Stimulated activated naive CD8-positive, alpha-beta T cell treated with anti-CD3 and anti-CD28 coated beads, Interleukin-15, Interleukin-2, amounts not matched to agents 100 U/mL and 50 U/mL, for 24 hours (primary cell): ENCODE measurements around the gene SEPTIN3.

ENCODE experiments used
- ATAC-seq: fragments of 150-1000 bp; cut with Tn5 transposase; one replicate; pipeline ENCODE4 v1.10.0; 2021
- DNase-seq: peaks from one replicate; pipeline ENCODE4 v3.0.0; 2021

The SEPTIN3 gene, protein sequence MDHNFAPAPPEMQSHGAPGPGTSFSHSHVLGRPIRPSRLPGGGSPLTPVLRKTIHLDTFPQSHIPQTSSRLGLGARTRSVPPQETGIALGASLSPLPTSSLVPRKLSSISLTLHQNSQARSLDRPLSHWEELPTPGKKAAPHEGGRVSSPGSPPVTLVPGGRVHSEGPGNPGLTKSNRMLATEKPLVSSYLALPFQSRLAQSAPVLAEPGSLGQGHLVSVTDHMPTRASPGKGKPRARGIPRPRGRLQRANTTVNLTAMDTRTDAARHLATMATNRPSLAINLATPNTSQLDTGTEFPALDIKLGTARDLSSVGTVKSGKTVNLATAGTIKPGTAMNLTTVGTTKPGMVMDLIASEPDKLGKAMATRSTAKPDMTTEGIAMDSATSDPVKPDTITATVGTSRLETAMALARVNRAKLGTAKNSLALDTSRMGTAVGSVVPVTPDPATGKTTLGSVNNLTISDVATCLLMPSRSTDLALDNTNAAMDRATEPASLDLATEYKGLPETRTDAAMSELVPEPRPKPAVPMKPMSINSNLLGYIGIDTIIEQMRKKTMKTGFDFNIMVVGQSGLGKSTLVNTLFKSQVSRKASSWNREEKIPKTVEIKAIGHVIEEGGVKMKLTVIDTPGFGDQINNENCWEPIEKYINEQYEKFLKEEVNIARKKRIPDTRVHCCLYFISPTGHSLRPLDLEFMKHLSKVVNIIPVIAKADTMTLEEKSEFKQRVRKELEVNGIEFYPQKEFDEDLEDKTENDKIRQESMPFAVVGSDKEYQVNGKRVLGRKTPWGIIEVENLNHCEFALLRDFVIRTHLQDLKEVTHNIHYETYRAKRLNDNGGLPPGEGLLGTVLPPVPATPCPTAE

DNA sequence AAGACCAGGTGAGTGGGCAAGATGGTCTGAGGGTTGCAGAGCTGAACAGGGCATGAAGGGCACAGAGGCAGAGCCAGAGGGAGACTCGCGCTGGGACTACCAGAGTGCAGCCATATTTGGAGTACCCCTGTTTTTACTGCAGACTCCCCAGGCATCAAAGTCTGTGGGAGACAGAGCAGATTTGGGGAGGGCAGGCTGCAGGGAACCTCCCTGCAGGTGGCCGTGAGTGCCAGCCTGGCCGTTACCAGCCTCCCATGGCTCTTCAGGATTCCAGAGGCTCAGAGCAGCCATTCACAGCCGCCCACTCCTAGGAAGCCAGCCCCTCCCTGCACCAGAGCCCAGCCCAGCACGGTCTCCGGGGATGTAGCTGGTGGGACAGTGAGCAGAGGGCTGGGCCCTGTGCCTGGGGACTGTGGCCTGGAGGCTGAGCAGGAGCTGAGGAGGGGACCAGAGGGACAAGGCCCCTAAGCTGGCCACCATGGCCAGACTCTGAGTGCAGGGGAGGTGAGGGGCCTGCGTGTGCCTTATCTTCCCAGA is at the start of gene SEPTIN3:
Gene SEPTIN3 (plus strand): TSS at position 334 of the 537 bp plus-strand sequence. CDS start 2,050 bp downstream, outside the sequence.
- DNase-seq = no peak

DNA sequence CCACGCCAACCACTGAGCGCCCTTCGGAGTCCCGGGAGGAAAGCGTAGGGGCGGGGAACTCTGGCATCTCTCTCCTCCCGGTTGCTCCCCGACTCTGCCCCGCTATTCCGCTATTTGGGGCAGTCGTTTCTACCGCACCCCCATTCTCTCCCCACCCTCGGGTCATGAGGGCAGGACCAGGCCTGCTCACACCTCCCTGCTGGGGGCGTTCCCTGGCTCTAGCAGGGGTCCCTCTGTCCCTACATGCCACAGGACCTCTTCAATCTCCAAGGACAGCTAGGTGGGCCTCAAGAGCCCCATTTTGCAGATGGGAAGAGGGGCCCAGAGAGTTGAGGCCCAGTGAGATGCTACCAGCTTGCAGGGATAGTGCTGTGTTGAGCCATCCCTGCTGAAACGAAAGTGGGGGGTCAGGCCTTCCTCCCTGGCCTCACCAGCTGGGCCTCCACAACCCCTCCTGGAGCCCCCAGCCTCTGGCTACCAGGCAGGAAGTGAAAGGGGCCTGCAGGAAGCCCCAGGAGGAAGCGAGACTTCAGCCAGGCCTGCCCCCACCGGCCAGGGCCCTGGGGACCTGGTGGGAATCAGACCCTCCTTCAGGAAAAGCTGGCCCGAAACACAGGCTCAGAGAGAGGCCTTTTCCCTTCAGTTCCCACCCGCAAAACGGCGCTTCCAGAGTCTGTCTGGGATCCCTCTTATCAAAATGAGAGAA is 48.8 kb upstream of the SEPTIN3 start:
- ATAC-seq (no peak), DNase-seq (no peak)

More for the DNA sequence above, at the start of gene SEPTIN3:
- no peak for ATAC-seq

DNA sequence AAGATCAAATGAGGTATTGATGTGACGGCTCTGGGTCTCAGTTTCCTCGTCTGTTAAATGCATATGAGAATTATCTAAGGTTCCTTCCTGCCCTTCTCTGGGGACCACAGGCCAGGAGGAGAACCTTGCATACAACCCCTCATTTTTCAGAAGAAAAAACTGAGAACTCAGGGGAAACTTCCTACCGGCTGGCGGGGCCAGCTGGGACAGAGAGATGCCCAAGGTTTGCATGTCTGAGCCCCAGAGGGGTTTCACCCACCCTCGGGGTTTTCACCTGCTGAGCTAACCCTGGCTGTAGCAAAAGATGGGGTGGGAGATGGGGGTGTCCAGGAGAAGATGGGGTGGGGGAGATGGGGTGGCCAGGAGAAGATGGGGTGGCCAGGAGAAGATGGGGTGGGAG is 46.9 kb upstream of the SEPTIN3 start:
- ATAC-seq (no peak), DNase-seq (no peak)

- no peak for ATAC-seq
- DNase-seq = no peak
Measured at GRCh38 chr22:41922940-41923594, 46.2 kb upstream of the SEPTIN3 start.

DNA sequence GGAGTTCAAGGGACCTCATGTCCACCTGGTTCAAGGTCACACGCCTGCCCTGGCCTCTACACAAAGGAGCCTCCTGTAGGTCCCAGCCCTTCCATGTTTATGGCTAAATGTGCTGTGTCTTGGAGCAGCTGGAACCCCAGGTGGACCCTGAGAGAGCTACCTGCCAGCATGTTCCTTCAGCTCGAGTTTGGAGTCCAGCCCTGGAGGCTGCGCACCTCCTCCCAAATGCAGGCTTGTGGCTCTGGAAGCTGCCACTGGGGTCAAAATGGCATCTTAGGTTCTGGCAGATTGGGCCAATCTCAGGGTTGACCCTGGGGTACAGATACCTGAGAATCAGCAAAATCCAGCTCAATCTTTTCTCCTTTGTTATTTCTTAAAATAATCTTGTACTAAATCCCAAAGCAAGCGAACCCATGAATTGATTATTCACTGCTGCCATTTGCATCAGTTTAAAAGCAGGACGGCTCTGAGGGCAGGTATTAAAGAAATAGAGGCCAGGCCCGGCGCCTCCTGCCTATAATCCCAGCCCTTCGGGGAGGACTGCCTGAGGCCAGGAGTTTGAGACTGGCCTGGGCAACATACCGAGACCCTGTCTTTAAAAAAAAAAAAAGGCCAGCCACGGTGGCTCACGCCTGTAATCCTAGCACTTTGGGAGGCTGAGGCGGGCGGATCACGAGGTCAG is 45.5 kb upstream of the SEPTIN3 start:
- no peak for DNase-seq
- no peak for ATAC-seq

- peak; percentile 78 for ATAC-seq
- DNase-seq = peak; percentile 87
Measured at GRCh38 chr22:41925783-41926460, 43.3 kb upstream of the SEPTIN3 start.

DNA sequence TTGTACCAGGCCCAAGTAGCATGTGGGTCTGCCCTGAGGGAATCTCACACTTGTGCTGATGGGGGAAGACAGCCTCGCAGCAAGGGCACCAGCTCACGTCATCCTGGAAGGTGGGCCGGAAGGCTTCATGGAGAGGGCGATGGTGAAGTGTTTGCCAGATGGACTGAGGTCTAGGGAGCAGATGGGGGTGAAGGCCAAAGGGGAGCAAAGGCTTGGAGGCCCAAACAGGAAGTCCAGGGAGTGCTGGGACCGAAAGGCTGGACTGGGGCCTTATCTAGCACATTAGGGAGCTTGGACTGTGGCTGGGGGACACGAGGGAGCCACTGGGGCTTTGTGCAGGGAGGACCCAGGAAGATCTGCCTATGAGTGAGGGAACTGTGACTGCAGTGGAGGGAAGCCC is 41.4 kb upstream of the SEPTIN3 start:
- no peak for ATAC-seq

GRCh38 chr22:41928593-41929417 is 40.4 kb upstream of the SEPTIN3 start:
- DNase-seq = no peak
- ATAC-seq = no peak

More for the DNA sequence above, 41.4 kb upstream of the SEPTIN3 start:
- DNase-seq = no peak

DNA sequence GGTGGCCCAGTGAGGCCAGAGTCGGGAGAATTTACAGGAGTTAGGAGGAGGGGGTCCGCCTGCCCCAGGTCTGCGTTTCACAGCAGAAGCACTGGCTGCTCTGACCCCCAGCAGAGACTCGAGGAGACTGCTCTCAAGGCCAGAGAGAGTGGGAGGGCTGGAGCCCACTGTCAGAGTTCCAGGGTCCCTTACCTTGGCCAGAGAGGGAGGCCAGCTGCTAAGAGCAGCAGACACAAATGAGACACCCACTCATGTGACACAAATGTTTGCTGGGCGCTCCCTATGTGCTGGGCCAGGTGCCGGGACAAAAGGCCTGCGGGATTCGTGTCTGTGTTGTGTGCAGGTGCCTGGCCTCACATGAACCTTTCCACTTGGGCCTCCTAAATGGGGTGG is 39.8 kb upstream of the SEPTIN3 start:
- ATAC-seq (no peak), DNase-seq (no peak)

DNA sequence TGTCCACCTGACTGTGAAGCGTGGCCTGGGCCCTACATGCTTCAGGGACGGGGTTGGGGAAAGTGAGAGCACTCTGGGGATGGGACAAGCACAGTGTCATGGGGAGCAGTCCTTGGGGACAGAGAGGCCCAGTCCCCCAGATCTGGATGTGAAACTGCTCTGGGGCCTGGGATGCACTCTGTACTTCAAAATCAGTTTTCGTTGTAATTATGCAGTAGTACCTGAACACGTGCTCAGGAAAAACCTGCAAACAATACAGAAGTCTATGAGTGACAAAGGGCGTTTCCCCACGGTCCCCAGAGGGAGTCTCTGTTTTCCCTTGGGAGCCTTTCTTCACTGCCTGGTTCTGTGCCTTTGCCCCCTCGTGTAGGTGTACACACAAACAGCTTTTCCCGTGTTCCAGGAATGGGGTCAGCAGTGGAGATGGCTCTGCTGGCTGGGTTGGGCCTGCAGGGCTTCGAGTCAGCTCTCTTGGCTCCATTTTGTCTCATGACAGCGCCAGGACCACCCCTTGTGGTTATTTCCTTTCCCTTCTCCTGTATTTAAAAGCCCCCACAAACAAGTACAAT is 37.5 kb upstream of the SEPTIN3 start:
- ATAC-seq (no peak), DNase-seq (no peak)

DNA sequence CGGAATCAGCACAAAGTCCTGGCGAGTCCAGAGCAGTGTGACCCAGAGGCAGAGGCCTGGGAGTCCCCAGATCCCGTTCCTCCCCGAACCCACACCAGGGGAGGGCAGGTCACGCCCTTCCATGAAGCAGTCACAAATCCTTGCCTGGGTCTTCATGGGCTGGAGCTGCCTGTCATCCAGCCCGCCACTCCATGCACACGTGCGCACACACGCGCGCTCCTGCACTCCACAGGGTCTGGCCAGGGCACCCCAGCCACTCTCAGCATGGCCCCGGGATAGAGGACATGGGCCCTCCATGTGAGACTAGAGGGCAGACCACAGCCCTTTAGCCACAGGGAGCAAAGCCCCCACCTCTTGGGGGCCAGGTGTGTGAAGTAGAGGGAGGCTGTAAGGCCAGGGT is 36.9 kb upstream of the SEPTIN3 start:
- ATAC-seq (no peak), DNase-seq (no peak)

DNA sequence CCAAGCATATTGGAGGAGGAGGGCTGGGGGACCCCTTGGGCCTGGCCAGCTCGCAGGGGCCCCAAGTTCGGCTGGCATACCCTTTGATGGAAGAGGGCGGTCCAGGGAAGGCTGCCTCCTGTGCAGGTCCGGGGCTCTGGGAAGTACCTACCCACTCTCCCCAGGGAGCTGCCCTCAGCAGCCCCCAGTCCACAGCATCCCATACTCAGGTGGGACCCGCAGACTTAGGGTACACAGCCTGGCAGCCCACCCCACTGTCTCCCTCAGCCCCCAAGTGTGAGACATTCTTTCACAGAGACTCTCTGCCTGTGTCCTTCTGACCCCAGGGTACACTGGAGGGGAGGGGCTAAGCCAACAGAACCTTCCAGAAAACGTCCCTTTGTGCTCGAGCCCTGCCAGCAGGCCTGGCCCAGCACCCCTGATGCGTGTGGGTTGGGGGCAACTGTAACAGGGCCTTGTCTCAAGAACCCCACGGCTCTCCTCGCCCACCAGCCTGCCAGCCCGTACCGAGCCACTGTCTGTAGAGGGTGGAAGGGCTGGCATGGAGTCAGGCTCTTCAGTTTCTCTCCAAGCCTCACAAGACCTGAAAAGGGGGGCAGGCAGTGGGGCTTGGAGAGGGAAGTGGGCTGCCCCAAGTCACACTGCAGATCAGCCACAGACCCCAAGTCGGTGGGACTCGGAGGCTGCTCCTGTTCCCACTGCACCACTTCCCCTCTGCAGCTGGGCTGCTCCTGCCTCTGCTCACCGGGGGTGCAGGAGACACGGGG is 35.6 kb upstream of the SEPTIN3 start:
- DNase-seq (no peak), ATAC-seq (no peak)

- DNase-seq = no peak
- ATAC-seq = no peak
Measured at GRCh38 chr22:41934284-41935014, 34.8 kb upstream of the SEPTIN3 start.

- no peak for ATAC-seq
- DNase-seq = no peak
Measured at GRCh38 chr22:41935015-41935351, 34.3 kb upstream of the SEPTIN3 start.

DNA sequence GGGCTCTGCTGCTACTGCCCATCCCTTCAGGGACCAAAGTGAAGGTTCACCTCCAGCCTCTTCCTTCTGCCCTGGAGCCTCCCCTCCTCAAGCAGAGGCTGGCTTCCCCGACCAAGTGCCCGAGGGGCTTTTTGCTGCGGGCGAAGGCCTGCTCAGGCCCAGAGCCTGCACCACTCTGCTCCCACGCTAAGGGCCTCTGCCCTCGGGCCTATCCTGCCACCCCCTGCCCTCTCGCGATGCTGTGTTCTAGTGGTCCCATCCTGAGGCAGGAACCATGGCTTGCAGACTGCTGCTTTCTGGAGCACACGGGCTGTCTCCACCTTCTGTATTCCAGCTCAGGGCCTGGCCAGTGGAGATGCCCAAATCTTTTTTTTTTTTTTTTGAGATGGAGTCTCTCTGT is 33.7 kb upstream of the SEPTIN3 start:
- DNase-seq (no peak), ATAC-seq (no peak)

DNA sequence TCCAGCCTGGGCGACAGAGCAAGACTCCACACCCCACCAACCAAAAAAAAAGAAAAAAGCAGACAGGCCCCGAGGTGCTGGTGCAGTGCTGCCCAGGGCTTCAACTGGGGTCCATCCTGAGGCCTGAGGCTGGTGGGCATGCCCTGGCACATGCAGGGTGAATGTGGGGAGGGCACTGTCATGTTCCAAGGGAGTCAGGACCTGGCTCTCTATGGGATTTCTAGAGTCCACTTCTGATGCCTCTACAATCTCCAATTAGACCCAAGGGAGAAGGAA is 32.4 kb upstream of the SEPTIN3 start:
- ATAC-seq = no peak

GRCh38 chr22:41939981-41940831 is 29.0 kb upstream of the SEPTIN3 start:
- peak; percentile 89 for DNase-seq

More for the DNA sequence above, 32.4 kb upstream of the SEPTIN3 start:
- DNase-seq = no peak

More at GRCh38 chr22:41939981-41940831, 29.0 kb upstream of the SEPTIN3 start:
- peak; percentile 82 for ATAC-seq
